GM12878 (cell line): ENCODE measurements around the gene CCDC71L. TPM values are rescaled to one million over a fixed set of nuclear protein-coding genes. Genes with fewer than 3 reads are reported as not detected.

ENCODE experiments used
- ASH2L ChIP-seq: fragments of 300-600, 200-600 bp; sonication (generic); IDR thresholded peaks from 2 replicates; pipeline ENCODE4 v1.6.1; 2017; ENCODE audit warnings: low read depth, mild to moderate bottlenecking, borderline replicate concordance
- ATF7 ChIP-seq: fragments of 450-650 bp; IDR thresholded peaks from 2 replicates; pipeline ENCODE4 v1.6.1; 2016; ENCODE audit warnings: low read depth, mild to moderate bottlenecking
- BMI1 ChIP-seq: fragments of 450-650 bp; IDR thresholded peaks from 2 replicates; pipeline ENCODE4 v1.6.1; 2016; ENCODE audit warnings: mild to moderate bottlenecking, moderate library complexity, borderline replicate concordance
- CBFB ChIP-seq: IDR thresholded peaks from 2 replicates; pipeline ENCODE4 v1.6.1; 2016; ENCODE audit warnings: antibody characterized with exemption, low read depth
- CBX5 ChIP-seq: sonication (generic); IDR thresholded peaks from 2 replicates; pipeline ENCODE4 v1.6.1; 2016; ENCODE audit warnings: low read depth, moderate library complexity, mild to moderate bottlenecking, inconsistent platforms
- CHD2 ChIP-seq: IDR thresholded peaks from 2 replicates; pipeline ENCODE4 v1.6.1; 2011; ENCODE audit warnings: low read depth, low read length, improper control_type of control experiment, borderline replicate concordance
- E4F1 ChIP-seq: fragments of 450-650 bp; IDR thresholded peaks from 2 replicates; pipeline ENCODE4 v1.6.1; 2018; ENCODE audit warnings: borderline replicate concordance, mild to moderate bottlenecking; ENCODE audit not compliant: partially characterized antibody
- FOXM1 ChIP-seq: IDR thresholded peaks from 2 replicates; pipeline ENCODE4 v1.6.1; 2012; ENCODE audit warnings: low read depth, mild to moderate bottlenecking, inconsistent platforms, low read length, moderate library complexity
- HCFC1 ChIP-seq: fragments of 150-350 bp; IDR thresholded peaks from 2 replicates; pipeline ENCODE4 v1.6.1; 2014; ENCODE audit warnings: low read length
- HDAC6 ChIP-seq: fragments of 200-600 bp; sonication (generic); IDR thresholded peaks from one replicate; pipeline ENCODE4 v1.8.0; 2017; ENCODE audit warnings: antibody characterized with exemption; ENCODE audit not compliant: unreplicated experiment
- IKZF1 ChIP-seq: fragments of 450-650 bp; conservative IDR thresholded peaks from 2 replicates; pipeline ENCODE4 v1.6.1; 2017; ENCODE audit warnings: antibody characterized with exemption, mild to moderate bottlenecking
- KAT2A ChIP-seq: conservative IDR thresholded peaks from 2 replicates; pipeline ENCODE4 v1.6.1; 2011; ENCODE audit warnings: low read depth, low read length; ENCODE audit not compliant: control insufficient read depth
- MLLT1 ChIP-seq: fragments of 450-650 bp; IDR thresholded peaks from 2 replicates; pipeline ENCODE4 v1.6.1; 2016; ENCODE audit warnings: mild to moderate bottlenecking
- NR2C1 ChIP-seq: fragments of 450-650 bp; IDR thresholded peaks from 2 replicates; pipeline ENCODE4 v1.6.1; 2017; ENCODE audit warnings: antibody characterized with exemption, mild to moderate bottlenecking, moderate library complexity
- POU2F2 ChIP-seq: IDR thresholded peaks from 3 replicates; pipeline ENCODE4 v1.6.1; 2011; ENCODE audit warnings: low read depth, mild to moderate bottlenecking, low read length, borderline replicate concordance
- RBBP5 ChIP-seq: fragments of 200-600 bp; sonication (generic); conservative IDR thresholded peaks from 2 replicates; pipeline ENCODE4 v1.6.1; 2016
- SIN3A ChIP-seq: IDR thresholded peaks from 2 replicates; pipeline ENCODE4 v1.6.1; 2012; ENCODE audit warnings: low read depth, low read length, improper control_type of control experiment
- SUPT20H ChIP-seq: IDR thresholded peaks from 2 replicates; pipeline ENCODE4 v1.6.1; 2011; ENCODE audit warnings: low read depth, mild to moderate bottlenecking, low read length, moderate library complexity, borderline replicate concordance; ENCODE audit not compliant: control insufficient read depth
- TAF1 ChIP-seq: IDR thresholded peaks from 2 replicates; pipeline ENCODE4 v1.6.1; 2011; ENCODE audit warnings: mild to moderate bottlenecking, low read depth, low read length, borderline replicate concordance
- YBX1 ChIP-seq: fragments of 450-650 bp; IDR thresholded peaks from 2 replicates; pipeline ENCODE4 v1.6.1; 2016; ENCODE audit warnings: antibody characterized with exemption
- ZNF384 ChIP-seq: IDR thresholded peaks from 2 replicates; pipeline ENCODE4 v1.6.1; 2012; ENCODE audit warnings: low read depth, mild to moderate bottlenecking, low read length, improper control_type of control experiment, borderline replicate concordance
- ZNF592 ChIP-seq: fragments of 450-650 bp; IDR thresholded peaks from 2 replicates; pipeline ENCODE4 v1.6.1; 2017; ENCODE audit warnings: mild to moderate bottlenecking, moderate library complexity
- ZNF622 ChIP-seq: fragments of 450-650 bp; IDR thresholded peaks from 2 replicates; pipeline ENCODE4 v1.6.1; 2017; ENCODE audit warnings: mild to moderate bottlenecking, inconsistent platforms
- ZSCAN29 ChIP-seq: fragments of 450-650 bp; IDR thresholded peaks from 2 replicates; pipeline ENCODE4 v1.6.1; 2017; ENCODE audit warnings: mild to moderate bottlenecking, moderate library complexity
- polyA plus RNA-seq, 11 experiments: library from polyadenylated mRNA; depleted of rRNA in 4 of 11; unstranded in 6 of 11; stranded (reverse) in 5 of 11; fragments of >200 nt; fragmentation: Nextera tagmentation in 4 of 11; fragmentation: Illumina TruSeq in 1 of 11; extraction: Ambion mirVana in 4 of 11; extraction: Trizol in 1 of 11; gene quantifications; 1 replicate in 1 of 11; 2 replicates in 10 of 11; pipeline versions ENCODE4 v1.2.1 to v1.2.3, GENCODE V29; 2011 to 2016; ENCODE audit warnings: inconsistent platforms in 2 of 11, missing spikeins in 2 of 11, low read depth in 1 of 11
- total RNA-seq, 4 experiments: library from RNA; depleted of rRNA in 3 of 4; stranded (reverse); fragments of >200 nt in 3 of 4; fragmentation: Illumina TruSeq in 1 of 4; extraction: Trizol in 1 of 4; gene quantifications; 2 replicates each; pipeline versions ENCODE4 v1.2.1 to v1.2.3, GENCODE V29; 2013 to 2021

Gene CCDC71L
- total and polyA plus RNA-seq, 10 of the 15 experiments (the other 5 are each of a cell fraction or from before 2014, with no cell fraction given), result 1.1 to 20.7 (median 3.8) TPM

GRCh38 chr7:106660862-106661720 lies at the start of gene CCDC71L (continued):
- no peak for TF ChIP-seq E4F1
- peak; percentile 76; the same call in 1 of the 2 replicates for TF ChIP-seq CHD2
- peak; percentile 87; the same call in 1 of the 2 replicates for TF ChIP-seq CBX5
- TF ChIP-seq CBFB, result no peak
- no peak for TF ChIP-seq RBBP5
- no peak for TF ChIP-seq ZSCAN29
- no peak for TF ChIP-seq POU2F2
- no peak for TF ChIP-seq ATF7
- TF ChIP-seq HCFC1, result no peak
- TF ChIP-seq KAT2A, result no peak
- TF ChIP-seq SUPT20H, result no peak
- TF ChIP-seq FOXM1, result no peak
- TF ChIP-seq ZNF622, result no peak
- no peak for TF ChIP-seq BMI1
- no peak for TF ChIP-seq NR2C1
- no peak for TF ChIP-seq HDAC6
- TF ChIP-seq YBX1, result no peak
- TF ChIP-seq ZNF592, result no peak
- no peak for TF ChIP-seq ZNF384
- TF ChIP-seq IKZF1, result peak; percentile 53
- TF ChIP-seq MLLT1, result 0 out of 2 replicates have a peak, but pooled peaks have one; percentile 42
- no peak for TF ChIP-seq ASH2L
- TF ChIP-seq SIN3A, result no peak
- TF ChIP-seq TAF1, result no peak
